ENCODE results near the gene TMEM115. TPM values are rescaled to one million over a fixed set of nuclear protein-coding genes. Genes with fewer than 3 reads are reported as not detected.

TMEM115 gene
- total RNA-seq, 1 experiment from 2014 or later = 31.9 TPM

GRCh38 chr3:50375258-50375931, 16.1 kb upstream of the TMEM115 start:
- peaks cover 6% of the 10 kb centered on the region for H3K4me1 Mint-ChIP-seq (ENCODE audit: insufficient read depth, unreplicated experiment)
- CTCF ChIA-PET = interaction anchor here (1.0 kb wide), 1 partner anchor 168 kb away, joined by 3 read pairs; no protein-coding TSS in a partner anchor

GRCh38 chr3:50374363-50375257, 15.3 kb upstream of the TMEM115 start:
- BruUV-seq (replicated peaks) = no TSS peak
- Mint-ChIP-seq H3K9me3 (ENCODE audit: unreplicated experiment) (no peaks in the 10 kb centered on the region), H3K4me3 (ENCODE audit: unreplicated experiment) (no peak overlapping the region), H3K4me1 (ENCODE audit: insufficient read depth, unreplicated experiment) (peaks cover 6% of the 10 kb centered on the region), H3K36me3 (ENCODE audit: insufficient read depth, unreplicated experiment) (no peaks in the 10 kb centered on the region), H3K27ac (ENCODE audit: low read depth, unreplicated experiment) (no peak overlapping the region), H3K27me3 (ENCODE audit: insufficient read depth, unreplicated experiment) (peaks cover 33% of the 10 kb centered on the region)
- no peak for TF ChIP-seq CTCF (IDR thresholded peaks at IDR 0.05; ENCODE audit: unreplicated experiment)
- POLR2A ChIA-PET = no interaction called here
- CTCF ChIA-PET = interaction anchor here (1.0 kb wide), 1 partner anchor 169 kb away, joined by 3 read pairs; no protein-coding TSS in a partner anchor
- intact Hi-C loops (cut with micrococcal nuclease) = no loop called here
- DNase-seq (ENCODE audit: unreplicated experiment) = no peak

More at GRCh38 chr3:50375258-50375931, 16.1 kb upstream of the TMEM115 start:
- POLR2A ChIA-PET = no interaction called here
- intact Hi-C loops (cut with micrococcal nuclease) = no loop called here
- H3K9me3 Mint-ChIP-seq (ENCODE audit: unreplicated experiment) = no peaks in the 10 kb centered on the region
- peak; percentile 7 for TF ChIP-seq CTCF (IDR thresholded peaks at IDR 0.05; ENCODE audit: unreplicated experiment)
- H3K27me3 Mint-ChIP-seq (ENCODE audit: insufficient read depth, unreplicated experiment) = peaks cover 33% of the 10 kb centered on the region
- H3K4me3 Mint-ChIP-seq (ENCODE audit: unreplicated experiment) = no peak overlapping the region
- no TSS peak for BruUV-seq (replicated peaks)
- DNase-seq (ENCODE audit: unreplicated experiment) = no peak
- no peak overlapping the region for H3K27ac Mint-ChIP-seq (ENCODE audit: low read depth, unreplicated experiment)
- H3K36me3 Mint-ChIP-seq (ENCODE audit: insufficient read depth, unreplicated experiment) = no peaks in the 10 kb centered on the region

GRCh38 chr3:50373146-50374051, 14.1 kb upstream of the TMEM115 start:
- BruUV-seq (replicated peaks) = no TSS peak
- Mint-ChIP-seq H3K27ac (ENCODE audit: low read depth, unreplicated experiment) (no peak overlapping the region), H3K27me3 (ENCODE audit: insufficient read depth, unreplicated experiment) (peaks cover 33% of the 10 kb centered on the region), H3K4me1 (ENCODE audit: insufficient read depth, unreplicated experiment) (peaks cover 6% of the 10 kb centered on the region), H3K36me3 (ENCODE audit: insufficient read depth, unreplicated experiment) (no peaks in the 10 kb centered on the region), H3K4me3 (ENCODE audit: unreplicated experiment) (no peak overlapping the region), H3K9me3 (ENCODE audit: unreplicated experiment) (no peaks in the 10 kb centered on the region)
- ChIA-PET CTCF (no interaction called here), POLR2A (no interaction called here)
- intact Hi-C loops (cut with micrococcal nuclease) = no loop called here
- no peak for TF ChIP-seq CTCF (IDR thresholded peaks at IDR 0.05; ENCODE audit: unreplicated experiment)
- no peak for DNase-seq (ENCODE audit: unreplicated experiment)
